ENCODE data around the gene KLHDC3. TPM values are rescaled to one million over a fixed set of nuclear protein-coding genes. Genes with fewer than 3 reads are reported as not detected.

The KLHDC3 gene
- total RNA-seq, 1 experiment from 2014 or later: 122 TPM

DNA sequence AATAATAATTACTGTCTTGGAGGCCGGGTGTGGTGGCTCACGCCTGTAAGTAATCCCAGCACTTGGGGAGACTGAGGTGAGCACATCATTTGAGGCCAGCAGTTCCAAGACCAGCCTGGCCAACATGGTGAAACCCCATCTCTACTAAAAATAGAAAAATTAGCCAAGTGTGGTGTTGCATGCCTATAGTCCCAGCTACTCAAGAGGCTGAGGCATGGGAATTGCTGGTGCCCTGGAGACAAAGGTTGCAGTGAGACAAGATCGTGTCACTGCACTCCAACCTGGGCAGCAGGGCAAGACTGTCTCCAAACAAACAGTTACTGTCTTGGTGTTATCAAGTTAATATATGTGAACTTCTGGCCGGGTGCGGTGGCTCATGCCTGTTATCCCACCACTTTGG lies 12.3 kb downstream of the KLHDC3 start:
- no peaks in the 10 kb centered on the region for H3K27me3 ChIP-seq (ENCODE audit: insufficient read depth, low read depth)
- no peak for DNase-seq
- no peaks in the 10 kb centered on the region for H3K9me3 ChIP-seq (ENCODE audit: insufficient read depth, low read depth)
- no peak overlapping the region for H2AFZ ChIP-seq
- no TSS peak for BruUV-seq (replicated peaks)
- POLR2A ChIA-PET (ENCODE audit: unreplicated experiment): interaction anchor here (0.6 kb wide), 1 partner anchor 39 kb away, joined by 4 read pairs; no protein-coding TSS in a partner anchor
- peaks cover 36% of the 10 kb centered on the region for H3K79me2 ChIP-seq (ENCODE audit: low read depth)
- no peak overlapping the region for H3K4me2 ChIP-seq
- H3K4me1 ChIP-seq (replicated peaks; ENCODE audit: insufficient read depth): 0 out of 2 replicates have a peak, but pooled peaks cover 5% of the 10 kb centered on the region
- H3K9me2 ChIP-seq (ENCODE audit: insufficient read depth): no peaks in the 10 kb centered on the region
- no peak overlapping the region for H3K27ac ChIP-seq
- peaks cover 34% of the 10 kb centered on the region; the same call in 1 of the 2 replicates for H3K36me3 ChIP-seq (ENCODE audit: low read depth)
- H3K4me3 ChIP-seq: no peak overlapping the region
- CTCF ChIA-PET: interaction anchor here (0.6 kb wide), 1 partner anchor 137 kb away, joined by 3 read pairs; no protein-coding TSS in a partner anchor
- intact Hi-C loops (cut with micrococcal nuclease; ENCODE audit: unreplicated experiment): no loop called here
- no peak for TF ChIP-seq EZH2 (IDR thresholded peaks at IDR 0.05; ENCODE audit: low read depth)
- TF ChIP-seq, protein P1, sequence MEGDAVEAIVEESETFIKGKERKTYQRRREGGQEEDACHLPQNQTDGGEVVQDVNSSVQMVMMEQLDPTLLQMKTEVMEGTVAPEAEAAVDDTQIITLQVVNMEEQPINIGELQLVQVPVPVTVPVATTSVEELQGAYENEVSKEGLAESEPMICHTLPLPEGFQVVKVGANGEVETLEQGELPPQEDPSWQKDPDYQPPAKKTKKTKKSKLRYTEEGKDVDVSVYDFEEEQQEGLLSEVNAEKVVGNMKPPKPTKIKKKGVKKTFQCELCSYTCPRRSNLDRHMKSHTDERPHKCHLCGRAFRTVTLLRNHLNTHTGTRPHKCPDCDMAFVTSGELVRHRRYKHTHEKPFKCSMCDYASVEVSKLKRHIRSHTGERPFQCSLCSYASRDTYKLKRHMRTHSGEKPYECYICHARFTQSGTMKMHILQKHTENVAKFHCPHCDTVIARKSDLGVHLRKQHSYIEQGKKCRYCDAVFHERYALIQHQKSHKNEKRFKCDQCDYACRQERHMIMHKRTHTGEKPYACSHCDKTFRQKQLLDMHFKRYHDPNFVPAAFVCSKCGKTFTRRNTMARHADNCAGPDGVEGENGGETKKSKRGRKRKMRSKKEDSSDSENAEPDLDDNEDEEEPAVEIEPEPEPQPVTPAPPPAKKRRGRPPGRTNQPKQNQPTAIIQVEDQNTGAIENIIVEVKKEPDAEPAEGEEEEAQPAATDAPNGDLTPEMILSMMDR (conservative IDR thresholded peaks at IDR 0.05): no peak
- H4K20me1 ChIP-seq (ENCODE audit: insufficient read depth): no peaks in the 10 kb centered on the region; the same call in 1 of the 2 replicates
- H3F3A ChIP-seq (ENCODE audit: insufficient read depth, low read depth): peaks cover 11% of the 10 kb centered on the region; the same call in 1 of the 2 replicates

DNA sequence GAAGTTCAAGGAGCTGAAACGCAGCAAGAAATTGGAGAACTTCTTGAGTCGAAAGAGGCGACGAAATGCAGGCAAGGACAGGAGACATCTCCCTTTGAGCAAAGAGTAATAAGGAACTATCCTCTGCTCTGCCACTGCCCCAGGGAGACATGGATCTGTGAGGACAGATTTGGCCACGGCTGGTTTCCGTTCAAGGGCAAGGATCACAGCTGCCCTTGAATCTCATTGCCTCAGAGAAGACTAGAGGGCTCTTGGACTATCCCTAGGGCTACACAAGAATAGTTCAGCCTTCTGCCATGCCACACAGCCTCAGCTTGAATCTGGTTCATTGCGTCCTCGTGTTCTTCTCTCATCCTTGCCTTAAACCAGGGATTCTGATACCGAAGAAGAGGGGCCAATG lies 15.1 kb downstream of the KLHDC3 start:
- Histone ChIP-seq H3F3A (ENCODE audit: insufficient read depth, low read depth) (peaks cover 24% of the 10 kb centered on the region), H2AFZ (no peak overlapping the region), H3K4me2 (no peak overlapping the region), H3K4me1 (replicated peaks; ENCODE audit: insufficient read depth) (no peaks in the 10 kb centered on the region), H3K79me2 (ENCODE audit: low read depth) (peaks cover 11% of the 10 kb centered on the region), H3K27ac (no peak overlapping the region), H3K36me3 (ENCODE audit: low read depth) (peaks cover 33% of the 10 kb centered on the region; the same call in 1 of the 2 replicates), H3K9me2 (ENCODE audit: insufficient read depth) (no peaks in the 10 kb centered on the region), H3K9me3 (ENCODE audit: insufficient read depth, low read depth) (no peaks in the 10 kb centered on the region), H3K4me3 (no peak overlapping the region), H3K27me3 (ENCODE audit: insufficient read depth, low read depth) (no peaks in the 10 kb centered on the region), H4K20me1 (ENCODE audit: insufficient read depth) (no peaks in the 10 kb centered on the region; the same call in 1 of the 2 replicates)
- DNase-seq: no peak
- TF ChIP-seq, protein P1 (conservative IDR thresholded peaks at IDR 0.05): no peak
- no peak for TF ChIP-seq EZH2 (IDR thresholded peaks at IDR 0.05; ENCODE audit: low read depth)
- ChIA-PET CTCF (no interaction called here), POLR2A (ENCODE audit: unreplicated experiment) (no interaction called here)
- no TSS peak for BruUV-seq (replicated peaks)
- intact Hi-C loops (cut with micrococcal nuclease; ENCODE audit: unreplicated experiment): no loop called here

DNA sequence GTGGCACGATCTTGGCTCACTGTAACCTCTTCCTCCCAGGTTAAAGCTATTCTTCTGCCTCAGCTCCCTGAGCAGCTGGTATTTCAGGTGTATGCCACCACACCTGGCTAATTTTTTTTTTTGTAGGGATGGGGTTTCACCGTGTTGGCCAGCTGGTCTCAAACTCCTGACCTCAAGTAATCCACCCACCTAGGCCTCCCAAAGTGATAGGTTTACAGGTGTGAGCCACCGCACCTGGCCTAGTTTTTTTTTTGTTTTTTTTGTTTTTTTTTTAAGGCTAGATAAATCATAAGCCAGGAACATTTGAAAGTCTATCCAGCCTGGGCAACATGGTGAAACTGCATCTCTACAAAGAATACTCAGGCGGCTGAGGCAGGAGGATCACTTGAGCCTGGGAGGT lies 18.3 kb downstream of the KLHDC3 start:
- no peak for TF ChIP-seq EZH2 (IDR thresholded peaks at IDR 0.05; ENCODE audit: low read depth)
- TF ChIP-seq, protein P1 (conservative IDR thresholded peaks at IDR 0.05): no peak

More for the DNA sequence above, 18.3 kb downstream of the KLHDC3 start:
- Histone ChIP-seq H3K27ac (no peak overlapping the region; the same call in 1 of the 2 replicates), H3K36me3 (ENCODE audit: low read depth) (peaks cover 8% of the 10 kb centered on the region; the same call in 1 of the 2 replicates), H3K9me2 (ENCODE audit: insufficient read depth) (no peaks in the 10 kb centered on the region), H3K4me1 (replicated peaks; ENCODE audit: insufficient read depth) (no peaks in the 10 kb centered on the region), H3K9me3 (ENCODE audit: insufficient read depth, low read depth) (no peaks in the 10 kb centered on the region), H4K20me1 (ENCODE audit: insufficient read depth) (no peaks in the 10 kb centered on the region), H3F3A (ENCODE audit: insufficient read depth, low read depth) (peaks cover 18% of the 10 kb centered on the region), H2AFZ (no peak overlapping the region), H3K4me3 (no peak overlapping the region), H3K79me2 (ENCODE audit: low read depth) (no peaks in the 10 kb centered on the region), H3K27me3 (ENCODE audit: insufficient read depth, low read depth) (no peaks in the 10 kb centered on the region), H3K4me2 (no peak overlapping the region)
- no TSS peak for BruUV-seq (replicated peaks)
- ChIA-PET POLR2A (ENCODE audit: unreplicated experiment) (no interaction called here), CTCF (no interaction called here)
- no peak for DNase-seq
- intact Hi-C loops (cut with micrococcal nuclease; ENCODE audit: unreplicated experiment): no loop called here

Data from PC-9 (cell line).